LNCaP clone FGC (cell line): ENCODE data around the gene SH3YL1.

Experiments
- DNase-seq: peaks from one replicate; pipeline ENCODE4 v3.0.0-alpha.2; 2011; ENCODE audit warnings: low read depth
- H3K4me3 ChIP-seq: 2 replicates; pipeline ENCODE4 v1.5.1; 2011; ENCODE audit warnings: mild to moderate bottlenecking, low read depth, low read length, control low read depth
- TF ChIP-seq, protein P1 (sequence below): IDR thresholded peaks from 2 replicates; pipeline ENCODE4 v1.5.1; 2012; ENCODE audit warnings: mild to moderate bottlenecking; ENCODE audit not compliant: control insufficient read depth, insufficient read depth; ENCODE audit errors: extremely low read depth

SH3YL1 gene

GRCh38 chr2:228518-229278 lies 35.1 kb downstream of the SH3YL1 start:
- TF ChIP-seq, protein P1, sequence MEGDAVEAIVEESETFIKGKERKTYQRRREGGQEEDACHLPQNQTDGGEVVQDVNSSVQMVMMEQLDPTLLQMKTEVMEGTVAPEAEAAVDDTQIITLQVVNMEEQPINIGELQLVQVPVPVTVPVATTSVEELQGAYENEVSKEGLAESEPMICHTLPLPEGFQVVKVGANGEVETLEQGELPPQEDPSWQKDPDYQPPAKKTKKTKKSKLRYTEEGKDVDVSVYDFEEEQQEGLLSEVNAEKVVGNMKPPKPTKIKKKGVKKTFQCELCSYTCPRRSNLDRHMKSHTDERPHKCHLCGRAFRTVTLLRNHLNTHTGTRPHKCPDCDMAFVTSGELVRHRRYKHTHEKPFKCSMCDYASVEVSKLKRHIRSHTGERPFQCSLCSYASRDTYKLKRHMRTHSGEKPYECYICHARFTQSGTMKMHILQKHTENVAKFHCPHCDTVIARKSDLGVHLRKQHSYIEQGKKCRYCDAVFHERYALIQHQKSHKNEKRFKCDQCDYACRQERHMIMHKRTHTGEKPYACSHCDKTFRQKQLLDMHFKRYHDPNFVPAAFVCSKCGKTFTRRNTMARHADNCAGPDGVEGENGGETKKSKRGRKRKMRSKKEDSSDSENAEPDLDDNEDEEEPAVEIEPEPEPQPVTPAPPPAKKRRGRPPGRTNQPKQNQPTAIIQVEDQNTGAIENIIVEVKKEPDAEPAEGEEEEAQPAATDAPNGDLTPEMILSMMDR = no peak

GRCh38 chr2:228115-228514 lies 35.7 kb downstream of the SH3YL1 start:
- TF ChIP-seq, protein P1 = no peak
- no peak for DNase-seq
- no peak overlapping the region for H3K4me3 ChIP-seq

More at GRCh38 chr2:228518-229278, 35.1 kb downstream of the SH3YL1 start:
- no peak overlapping the region for H3K4me3 ChIP-seq
- no peak for DNase-seq

DNA sequence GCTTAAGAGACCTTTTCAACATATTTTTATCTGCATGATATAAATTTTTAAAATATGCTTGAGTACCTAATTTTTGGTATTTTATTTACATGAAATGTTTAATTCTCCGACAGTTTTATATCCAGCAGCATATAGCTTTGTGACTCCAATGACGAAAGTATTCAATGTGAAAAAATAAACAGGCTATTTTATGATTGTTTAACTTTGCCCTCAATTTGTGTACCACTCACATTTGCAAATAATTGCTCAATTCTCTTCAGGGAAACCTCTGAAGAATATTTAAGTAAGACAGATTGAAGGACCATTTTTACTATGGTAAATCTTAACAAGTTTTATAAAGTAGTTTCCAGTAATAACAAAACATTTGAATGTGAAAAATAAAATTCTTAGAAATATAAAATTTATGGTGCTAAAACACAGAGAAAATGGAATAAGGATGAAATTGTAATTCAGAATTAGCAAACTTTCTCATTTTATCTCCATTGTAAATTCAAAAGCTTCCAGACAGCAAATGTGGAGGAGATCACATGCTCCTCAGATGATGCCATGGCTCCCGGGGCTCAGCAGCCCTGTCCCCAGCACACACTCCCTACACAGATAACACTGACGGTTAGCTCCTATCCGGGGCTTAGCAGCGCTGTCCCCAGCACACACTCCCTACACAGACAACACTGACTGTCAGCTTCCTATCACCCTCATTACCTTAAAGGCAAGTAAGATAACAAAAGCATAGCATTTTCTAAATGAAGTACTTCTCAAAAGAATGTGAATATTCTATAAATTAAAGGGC lies 39.7 kb downstream of the SH3YL1 start:
- H3K4me3 ChIP-seq = no peak overlapping the region
- no peak for DNase-seq
- TF ChIP-seq, protein P1 = no peak

DNA sequence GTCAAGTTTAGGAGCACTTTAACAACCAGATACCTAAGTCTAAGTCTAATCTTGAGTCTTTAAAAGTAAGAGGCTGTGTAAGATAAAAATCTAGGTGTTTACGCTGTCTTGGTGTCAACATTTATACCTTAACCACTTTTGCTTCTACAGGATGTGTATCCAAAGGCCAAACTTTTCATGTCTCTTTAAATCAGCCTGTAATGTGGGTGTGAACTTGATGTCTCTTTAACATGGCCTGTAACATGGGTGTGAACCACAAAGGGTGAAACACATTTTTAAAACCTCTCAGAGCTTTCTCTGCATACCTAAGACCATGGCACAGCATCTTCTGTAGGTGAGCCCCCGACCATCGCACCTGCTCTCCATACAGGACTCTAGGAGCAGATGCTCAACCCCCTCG lies 40.4 kb downstream of the SH3YL1 start:
- TF ChIP-seq, protein P1 = no peak
- no peak for DNase-seq
- no peak overlapping the region for H3K4me3 ChIP-seq

- DNase-seq = no peak
- TF ChIP-seq, protein P1 = no peak
- H3K4me3 ChIP-seq = no peak overlapping the region
Observed at GRCh38 chr2:216068-216467, 47.8 kb downstream of the SH3YL1 start.

GRCh38 chr2:213932-214693 lies 49.7 kb downstream of the SH3YL1 start:
- no peak for DNase-seq
- no peak overlapping the region for H3K4me3 ChIP-seq
- TF ChIP-seq, protein P1 = no peak
